Measurements from ENCODE around the gene UBE2J2.

DNA sequence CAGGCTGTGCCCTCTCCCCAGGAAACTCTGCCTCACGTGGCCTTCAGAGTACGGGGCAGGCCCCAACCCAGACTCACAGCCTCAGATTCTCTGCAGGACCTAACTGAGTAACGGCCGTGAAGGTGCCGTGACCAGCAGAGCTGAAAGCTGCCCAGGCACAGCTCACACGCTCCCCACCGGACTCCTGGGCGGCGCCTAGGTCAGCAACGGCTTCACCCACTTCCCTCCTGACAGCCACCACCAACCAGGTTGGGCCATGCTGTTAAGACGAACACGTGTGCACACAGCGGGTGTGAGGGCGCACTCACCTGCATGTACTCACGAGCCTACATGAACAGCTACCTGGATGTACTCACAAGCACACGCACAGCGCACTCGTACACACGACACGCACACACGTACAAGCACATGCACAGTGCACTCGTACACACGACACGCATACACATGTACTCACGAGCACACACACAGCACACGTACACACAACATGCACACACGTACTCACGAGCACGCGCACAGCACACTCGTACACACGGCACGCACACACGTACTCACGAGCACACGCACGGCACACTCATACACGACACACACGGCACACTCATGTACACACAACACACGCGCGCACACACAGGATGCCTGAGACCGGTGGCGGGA lies 51.0 kb downstream of the UBE2J2 start:
- TF ChIP-seq, protein P1, sequence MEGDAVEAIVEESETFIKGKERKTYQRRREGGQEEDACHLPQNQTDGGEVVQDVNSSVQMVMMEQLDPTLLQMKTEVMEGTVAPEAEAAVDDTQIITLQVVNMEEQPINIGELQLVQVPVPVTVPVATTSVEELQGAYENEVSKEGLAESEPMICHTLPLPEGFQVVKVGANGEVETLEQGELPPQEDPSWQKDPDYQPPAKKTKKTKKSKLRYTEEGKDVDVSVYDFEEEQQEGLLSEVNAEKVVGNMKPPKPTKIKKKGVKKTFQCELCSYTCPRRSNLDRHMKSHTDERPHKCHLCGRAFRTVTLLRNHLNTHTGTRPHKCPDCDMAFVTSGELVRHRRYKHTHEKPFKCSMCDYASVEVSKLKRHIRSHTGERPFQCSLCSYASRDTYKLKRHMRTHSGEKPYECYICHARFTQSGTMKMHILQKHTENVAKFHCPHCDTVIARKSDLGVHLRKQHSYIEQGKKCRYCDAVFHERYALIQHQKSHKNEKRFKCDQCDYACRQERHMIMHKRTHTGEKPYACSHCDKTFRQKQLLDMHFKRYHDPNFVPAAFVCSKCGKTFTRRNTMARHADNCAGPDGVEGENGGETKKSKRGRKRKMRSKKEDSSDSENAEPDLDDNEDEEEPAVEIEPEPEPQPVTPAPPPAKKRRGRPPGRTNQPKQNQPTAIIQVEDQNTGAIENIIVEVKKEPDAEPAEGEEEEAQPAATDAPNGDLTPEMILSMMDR (IDR thresholded peaks at IDR 0.05) = no peak
- TF ChIP-seq POLR2A (IDR thresholded peaks at IDR 0.05) = no peak
- no peak for TF ChIP-seq EP300 (IDR thresholded peaks at IDR 0.05)
